Stimulated activated CD8-positive, alpha-beta memory T cell treated with anti-CD3 and anti-CD28 coated beads, Interleukin-7, amount 100 ng/mL, for 24 hours (primary cell): ENCODE measurements around the gene EEF1AKMT2.

Experiments used
- DNase-seq: peaks from one replicate; pipeline ENCODE4 v3.0.0-alpha.2; 2020; ENCODE audit warnings: low read depth

The EEF1AKMT2 gene

DNA sequence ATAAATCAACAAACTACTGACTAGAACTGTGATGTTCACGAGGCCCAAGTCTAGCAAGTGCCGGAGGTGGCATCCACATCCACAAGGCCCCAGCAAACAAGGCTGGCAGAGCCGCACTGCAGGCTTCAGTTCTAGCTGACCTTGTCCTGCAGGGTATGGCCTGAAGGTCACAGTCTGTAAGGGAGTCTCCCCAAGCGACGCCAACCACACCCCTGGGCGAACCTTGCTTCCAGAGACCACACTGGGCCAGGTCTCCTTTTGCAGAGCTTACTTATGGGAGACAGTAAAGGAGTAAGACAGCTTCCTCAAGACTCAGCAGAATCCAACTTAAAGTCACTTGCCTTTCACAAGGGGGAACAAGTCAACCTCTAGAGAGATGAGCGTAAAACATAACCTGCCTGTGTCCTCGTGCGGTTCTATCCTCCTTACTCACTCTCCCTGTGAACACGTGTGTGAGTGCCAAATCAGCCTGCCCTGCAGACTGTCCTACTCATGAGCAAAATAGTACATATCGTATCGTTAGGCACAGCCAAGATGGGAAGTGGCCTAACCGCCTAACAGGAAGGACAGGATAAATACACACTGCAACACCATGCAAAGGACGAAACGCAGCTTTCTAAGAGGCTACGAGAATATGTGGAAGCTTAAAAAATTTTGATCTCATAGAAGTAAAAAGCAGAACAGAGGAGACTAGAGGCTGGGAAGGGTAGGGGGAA, 70.2 kb downstream of the EEF1AKMT2 start:
- no peak for DNase-seq

DNA sequence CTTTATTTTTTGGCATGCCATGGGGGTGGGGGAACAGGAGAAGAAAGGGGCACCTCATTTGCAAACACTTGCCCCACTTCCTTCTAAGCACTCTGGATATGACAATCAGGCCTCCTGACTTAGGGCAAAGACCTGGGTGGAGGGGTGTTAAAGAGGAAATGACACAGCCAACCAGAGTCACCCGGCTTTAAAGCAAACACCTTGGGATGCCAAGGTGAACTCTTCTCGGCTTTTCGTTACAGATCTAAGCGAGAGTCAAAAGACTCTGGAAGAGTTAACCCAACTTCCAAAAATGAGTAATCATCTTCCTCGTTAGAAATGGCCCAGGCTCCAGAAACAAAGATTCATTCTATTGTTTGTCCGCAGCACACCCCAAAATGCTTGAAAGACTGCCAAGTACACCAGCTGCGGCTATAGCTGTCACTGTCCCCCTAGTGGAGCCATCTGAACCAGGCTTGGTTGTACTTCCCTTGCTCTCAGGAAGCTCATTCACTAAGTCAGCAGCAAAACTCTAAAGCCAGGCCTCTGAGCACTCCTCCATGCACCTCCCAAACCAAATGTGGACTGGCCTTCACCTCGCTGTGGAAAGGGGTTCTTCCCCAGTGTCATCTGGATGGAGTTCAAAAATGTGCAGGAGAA, 72.4 kb downstream of the EEF1AKMT2 start:
- no peak for DNase-seq

DNA sequence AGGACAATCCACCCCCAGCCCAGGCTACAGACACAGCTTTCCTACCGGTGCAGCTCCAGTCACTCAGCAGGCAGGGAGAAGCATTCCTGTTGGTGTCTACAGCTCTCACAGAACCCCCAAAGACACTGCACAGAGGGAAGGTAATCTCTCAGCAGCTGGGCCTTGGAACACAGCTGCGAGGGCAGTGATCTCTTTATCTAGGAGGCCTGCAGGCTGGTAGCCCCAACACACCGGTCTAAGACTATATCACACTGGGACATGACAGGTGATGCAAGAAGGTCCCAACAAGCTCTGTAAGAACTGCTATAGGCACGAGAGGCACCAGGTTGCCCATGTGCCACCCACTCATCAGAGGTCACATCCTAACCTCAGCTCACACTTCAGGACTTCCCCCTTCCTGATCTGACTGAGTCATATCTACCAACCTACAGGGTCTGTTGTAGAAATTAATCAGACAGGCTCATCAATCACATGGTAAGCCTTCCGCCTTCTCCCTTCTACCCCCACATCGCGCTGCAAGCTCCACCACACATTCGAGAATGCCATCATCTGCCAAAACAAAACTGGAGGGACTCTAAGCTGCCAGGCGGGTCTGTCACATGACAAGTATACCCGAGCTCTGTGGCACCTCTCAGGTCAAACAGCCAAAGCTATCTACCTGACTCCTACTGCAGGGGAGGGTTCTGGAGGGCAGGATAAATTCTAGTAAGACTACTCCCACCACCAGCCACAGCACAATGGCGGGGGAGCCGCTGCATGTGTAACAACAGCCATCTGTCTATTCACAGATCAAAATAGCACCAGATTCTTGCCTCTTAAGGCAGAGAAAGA, 73.6 kb downstream of the EEF1AKMT2 start:
- DNase-seq = peak; percentile 53

DNA sequence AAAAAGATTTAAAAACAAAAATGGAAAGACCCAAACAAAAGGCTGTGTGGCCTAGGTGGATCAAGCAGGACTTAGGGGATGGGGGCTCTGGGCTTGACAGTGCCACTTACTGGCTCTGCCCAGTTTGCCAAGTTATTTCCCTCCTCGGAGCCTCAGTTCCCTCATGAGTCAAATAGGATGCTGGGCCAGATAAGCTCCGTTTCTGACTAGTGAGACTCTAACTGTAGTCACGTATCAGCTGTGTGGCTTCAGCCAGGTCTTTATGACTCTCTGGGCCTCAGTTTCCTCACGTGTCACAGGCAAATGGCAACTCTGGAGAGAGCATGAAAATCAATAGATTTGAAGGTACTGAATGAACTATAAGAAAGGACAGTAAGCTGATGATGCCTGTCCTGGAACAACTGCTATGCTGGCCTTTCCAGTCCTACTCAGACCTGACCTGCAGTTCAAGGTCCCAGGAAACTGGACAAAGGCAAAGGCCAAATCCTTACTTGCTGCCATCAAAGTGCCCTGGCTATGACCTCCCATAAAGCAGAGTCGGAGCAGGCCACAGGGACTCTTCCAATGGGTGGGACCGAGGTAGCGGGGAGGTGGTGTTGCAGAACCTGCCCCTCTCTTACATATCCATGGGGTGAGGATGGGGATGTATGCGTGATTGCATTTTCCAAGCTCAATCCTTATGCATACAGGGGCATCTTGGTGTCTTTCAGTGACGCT, 74.5 kb downstream of the EEF1AKMT2 start:
- no peak for DNase-seq

DNA sequence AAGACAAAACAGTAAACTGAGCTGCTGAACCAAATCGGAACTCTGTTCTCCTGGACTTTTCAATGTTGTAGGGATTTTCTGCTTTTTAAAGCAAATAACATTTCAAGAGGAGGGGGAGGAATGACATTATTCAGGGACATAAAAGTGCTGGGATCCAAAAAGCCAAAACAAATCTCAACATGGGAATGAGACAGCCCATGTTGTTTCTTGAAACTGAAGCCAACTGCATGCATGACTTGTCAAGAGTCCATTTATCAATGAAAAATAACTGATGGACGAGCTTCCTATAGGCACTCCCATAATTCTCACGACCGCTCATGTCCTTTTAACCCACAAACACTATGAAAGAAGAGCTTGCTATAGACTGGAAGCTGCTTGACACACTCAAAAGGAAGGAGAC, 75.3 kb downstream of the EEF1AKMT2 start:
- DNase-seq = no peak

DNA sequence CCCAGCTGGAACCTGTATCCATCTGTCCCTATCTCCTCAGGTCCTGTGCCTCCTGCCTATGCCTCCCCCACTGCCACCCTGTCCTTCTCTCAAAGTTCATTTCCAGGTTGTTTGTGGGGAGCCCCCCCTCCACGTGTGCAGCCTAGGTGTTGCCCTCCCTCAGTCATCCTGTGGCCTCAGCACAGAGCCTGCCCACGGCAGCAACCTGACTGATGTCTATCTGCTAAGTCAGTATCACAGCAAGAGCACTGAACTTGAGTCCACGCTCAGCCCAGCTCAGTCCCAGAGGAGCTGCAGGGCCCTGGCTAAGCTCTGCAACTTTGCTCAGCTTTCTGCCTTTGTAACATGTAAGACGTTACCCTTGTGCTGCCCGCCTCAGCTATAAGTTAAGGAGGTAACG, 76.2 kb downstream of the EEF1AKMT2 start:
- no peak for DNase-seq

DNA sequence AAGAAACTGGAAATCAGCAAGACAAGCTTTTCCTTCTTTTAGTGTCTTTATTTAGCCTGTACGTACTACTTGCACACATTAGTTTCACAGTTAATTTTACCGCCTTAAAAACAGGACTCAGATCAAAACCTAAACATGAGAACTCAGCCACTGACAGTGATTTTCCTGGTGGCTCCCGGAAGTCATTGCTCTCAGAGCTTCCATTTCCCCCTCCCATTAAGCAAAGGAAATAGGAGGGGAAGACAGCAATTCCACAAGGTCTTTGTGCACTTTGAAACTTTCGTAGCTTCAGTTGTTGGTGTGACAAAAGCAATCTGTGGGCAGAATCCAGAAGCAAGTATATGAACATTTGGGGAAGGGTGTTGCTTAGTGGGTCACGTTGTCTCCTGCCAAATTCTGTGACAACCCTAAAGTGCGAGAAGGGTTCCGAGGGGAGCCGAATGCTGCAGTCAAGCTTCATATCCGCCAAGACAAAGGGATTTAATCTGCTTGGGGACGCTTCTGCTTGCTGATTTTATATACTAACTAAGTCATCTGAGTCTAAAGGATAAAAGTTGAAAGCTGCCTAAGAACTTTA, 77.9 kb downstream of the EEF1AKMT2 start:
- DNase-seq = no peak

DNA sequence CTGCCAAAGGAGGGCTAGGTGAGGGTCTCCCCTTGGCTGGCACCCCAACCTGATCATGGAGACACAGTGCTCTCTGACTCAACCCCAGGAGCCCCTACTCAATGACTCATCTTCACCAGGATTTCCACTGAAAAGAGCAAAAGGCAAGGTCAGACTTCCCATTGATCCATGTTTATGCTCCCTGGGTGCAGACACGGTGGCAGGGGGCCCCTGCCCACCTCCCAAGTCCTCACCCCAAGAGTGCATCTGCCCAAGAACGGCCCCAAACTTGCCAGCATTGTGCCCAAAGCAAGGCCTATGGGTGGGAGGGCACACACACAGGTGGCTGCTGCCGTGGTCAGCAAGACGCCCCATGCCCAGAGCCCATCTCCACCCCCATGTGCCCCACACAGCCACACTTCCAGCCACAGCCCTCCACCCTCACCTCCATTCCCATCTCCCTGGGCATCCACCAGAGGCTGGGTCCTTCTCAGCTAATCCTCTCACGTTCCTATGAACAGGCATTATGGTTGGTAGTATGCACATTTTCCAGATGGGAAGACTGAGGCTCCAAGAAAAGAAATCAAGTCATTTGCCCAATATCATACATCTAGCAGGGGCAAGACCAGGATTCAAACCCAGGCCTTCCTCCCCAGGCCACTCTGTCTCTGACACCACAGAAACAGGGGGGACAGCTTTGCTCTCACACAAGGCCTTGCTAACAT, 78.8 kb downstream of the EEF1AKMT2 start:
- no peak for DNase-seq

DNA sequence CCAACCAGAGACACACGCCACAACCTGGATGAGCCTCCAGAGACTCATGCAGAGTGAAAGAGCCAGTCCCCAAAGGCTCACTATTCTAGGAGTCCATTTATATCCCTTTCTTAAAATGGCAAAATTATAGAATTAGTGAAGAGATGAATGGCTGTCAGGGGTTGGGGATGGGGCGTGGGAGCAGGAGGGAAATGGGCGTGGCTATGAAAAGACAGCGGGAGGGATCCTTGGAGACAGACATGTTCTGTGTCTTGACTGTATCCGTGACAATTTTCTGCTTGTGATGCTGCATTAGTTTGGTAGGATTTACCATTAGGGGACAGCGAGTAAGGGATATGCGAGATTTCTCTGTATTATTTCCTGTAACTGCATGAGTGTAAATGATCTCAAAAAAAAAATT, 80.5 kb downstream of the EEF1AKMT2 start:
- no peak for DNase-seq

DNA sequence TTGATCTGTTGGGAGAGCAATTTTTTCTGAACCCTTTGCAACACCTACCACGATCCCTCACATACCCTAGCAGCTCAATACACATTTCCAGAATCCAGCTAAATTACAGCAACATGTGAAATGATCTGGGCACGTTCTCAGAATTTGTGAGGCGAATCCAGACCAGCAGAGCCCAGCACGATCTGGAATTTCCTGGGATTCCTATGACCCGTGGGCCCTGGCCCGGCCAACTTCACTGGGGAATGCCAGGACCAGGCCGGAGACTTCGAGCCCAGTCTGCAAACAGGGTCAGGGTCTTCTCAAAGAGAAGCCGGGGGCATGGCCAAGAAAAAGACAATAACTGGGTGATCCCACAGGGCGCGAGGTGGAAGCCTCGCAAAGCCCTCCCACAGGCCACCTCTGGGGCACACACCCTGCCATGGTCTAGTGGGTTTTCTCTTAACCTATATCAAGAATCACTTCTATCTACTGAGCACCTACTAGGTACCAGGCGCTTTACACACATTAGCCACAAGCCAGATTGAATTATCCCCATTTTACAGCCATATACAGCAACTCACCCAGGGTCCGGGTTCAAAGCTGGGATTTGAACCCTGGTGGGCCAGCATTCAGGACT, 81.3 kb downstream of the EEF1AKMT2 start:
- DNase-seq = no peak

DNA sequence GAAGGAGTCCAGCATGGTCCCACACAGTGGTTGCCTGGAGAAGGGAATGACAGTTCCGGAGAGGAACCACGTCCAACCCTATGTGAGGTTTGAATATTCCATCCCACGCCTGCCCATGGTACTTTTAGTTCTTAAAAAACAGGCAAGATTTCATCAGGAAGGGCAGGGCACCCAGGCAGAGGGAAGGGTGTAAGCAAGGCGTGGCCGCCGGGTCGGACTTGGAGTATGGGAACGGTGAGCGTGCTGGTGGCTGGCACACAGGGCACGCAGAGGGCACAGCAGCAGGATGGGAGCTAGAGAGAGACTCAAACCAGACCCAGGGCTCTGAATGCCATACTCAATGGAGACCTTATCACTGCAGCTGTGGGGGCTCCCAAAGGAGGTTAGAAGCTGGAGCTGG, 81.8 kb downstream of the EEF1AKMT2 start:
- no peak for DNase-seq

DNA sequence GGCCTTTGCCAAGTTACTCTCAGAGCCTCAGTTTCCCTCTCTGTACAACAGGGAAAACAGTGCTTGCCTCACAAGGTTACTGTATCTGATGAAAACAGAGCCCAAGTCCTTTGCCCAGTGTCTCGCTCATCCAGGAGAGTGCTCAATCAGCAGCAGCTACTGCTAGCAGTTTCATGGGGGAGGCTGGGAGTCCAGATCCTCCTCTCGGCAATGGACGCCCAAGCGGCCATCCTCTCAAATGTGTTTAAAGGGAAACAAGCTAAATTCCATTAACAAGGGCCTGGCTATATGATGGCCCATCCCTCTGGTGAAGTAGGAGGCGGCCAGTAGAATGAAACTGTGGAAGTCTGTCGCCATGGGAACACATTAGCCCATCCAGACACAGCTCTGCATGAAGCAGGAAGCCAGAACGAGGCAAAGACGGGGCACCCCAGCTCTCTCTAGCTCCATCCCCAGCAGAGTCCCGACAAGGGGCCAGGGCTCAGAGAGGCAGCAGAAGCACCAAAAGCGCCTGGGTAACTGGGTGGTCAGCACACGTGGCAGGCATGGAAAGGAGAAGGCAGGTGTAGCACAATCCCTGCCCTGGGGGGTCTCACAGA, 82.7 kb downstream of the EEF1AKMT2 start:
- no peak for DNase-seq

DNA sequence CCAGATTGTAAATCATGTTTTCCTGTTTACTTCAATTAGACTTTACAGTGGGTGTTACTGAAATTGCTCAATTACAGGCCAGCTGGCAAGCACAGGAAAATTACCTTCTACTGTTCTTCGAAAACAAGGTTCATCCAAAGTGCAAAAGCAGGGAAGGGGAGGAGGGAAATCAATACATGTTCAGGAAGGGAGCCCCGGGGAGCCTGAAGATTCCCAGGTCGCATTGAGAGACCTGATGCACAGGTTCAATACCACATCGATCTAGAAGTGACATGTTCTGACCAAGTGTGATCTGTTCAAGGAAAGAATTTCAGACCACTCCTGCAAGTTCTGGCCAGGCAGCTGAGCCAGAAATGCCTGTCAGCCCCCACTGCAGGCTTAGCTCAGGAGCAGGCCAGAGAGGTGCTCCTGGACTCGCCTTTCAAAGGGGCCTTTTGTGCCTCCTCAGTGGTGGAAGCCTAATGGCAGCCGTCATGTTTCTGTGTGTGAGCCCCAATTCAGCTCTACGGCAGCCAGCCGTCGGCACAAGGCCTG, 83.4 kb downstream of the EEF1AKMT2 start:
- DNase-seq = no peak
